ENCODE data around the gene FEM1B.

GRCh38 chr15:68341760-68342725, 64.5 kb downstream of the FEM1B start:
- TF ChIP-seq CTCF (IDR thresholded peaks at IDR 0.05; ENCODE audit: poor library complexity) (no peak), EZH2 (IDR thresholded peaks at IDR 0.05; ENCODE audit: borderline replicate concordance) (no peak)
